ENCODE data around the gene CDC25A. TPM values are rescaled to one million over a fixed set of nuclear protein-coding genes. Genes with fewer than 3 reads are reported as not detected.

The CDC25A gene
- total RNA-seq, 1 donor = 0.21 TPM

GRCh38 chr3:48140336-48140757, 47.9 kb downstream of the CDC25A start:
- Histone ChIP-seq H3K4me1 (ENCODE audit: insufficient read depth, low read length) (no peaks in the 10 kb centered on the region), H3K4me3 (ENCODE audit: low read length) (no peak overlapping the region), H3K27me3 (ENCODE audit: insufficient read depth, low read length) (no peaks in the 10 kb centered on the region), H3K9me3 (ENCODE audit: low read depth, low read length) (no peaks in the 10 kb centered on the region)

DNA sequence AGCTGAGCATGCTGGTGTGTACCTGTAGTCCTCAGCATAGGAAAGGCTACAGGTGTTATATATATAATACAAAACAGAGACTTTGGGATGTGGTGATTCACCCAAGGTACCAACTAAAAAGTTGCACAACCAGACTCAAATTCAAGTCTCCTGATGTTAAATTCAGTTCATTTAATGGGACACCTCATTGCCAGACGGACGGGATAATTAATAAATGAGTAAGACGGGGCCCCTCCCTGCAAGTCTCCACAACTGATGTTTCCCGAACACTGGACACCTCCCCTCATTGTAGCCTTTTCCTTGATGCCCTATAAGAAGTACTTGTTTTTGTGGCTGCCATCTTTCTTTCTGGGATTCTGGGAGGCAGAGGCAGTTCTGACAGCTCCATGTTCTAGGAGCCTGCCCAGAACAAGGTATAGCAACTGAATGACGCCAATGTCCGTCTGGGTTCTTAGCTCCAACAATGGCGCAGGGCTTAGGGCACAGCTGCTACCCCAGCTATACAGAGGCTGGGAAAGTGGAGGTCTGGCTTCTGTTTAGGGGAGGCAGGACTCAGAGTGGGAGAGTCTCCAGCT, 50.7 kb downstream of the CDC25A start:
- Histone ChIP-seq H3K4me3 (ENCODE audit: low read length) (no peak overlapping the region), H3K27me3 (ENCODE audit: insufficient read depth, low read length) (no peaks in the 10 kb centered on the region), H3K9me3 (ENCODE audit: low read depth, low read length) (no peaks in the 10 kb centered on the region), H3K4me1 (ENCODE audit: insufficient read depth, low read length) (no peaks in the 10 kb centered on the region)

DNA sequence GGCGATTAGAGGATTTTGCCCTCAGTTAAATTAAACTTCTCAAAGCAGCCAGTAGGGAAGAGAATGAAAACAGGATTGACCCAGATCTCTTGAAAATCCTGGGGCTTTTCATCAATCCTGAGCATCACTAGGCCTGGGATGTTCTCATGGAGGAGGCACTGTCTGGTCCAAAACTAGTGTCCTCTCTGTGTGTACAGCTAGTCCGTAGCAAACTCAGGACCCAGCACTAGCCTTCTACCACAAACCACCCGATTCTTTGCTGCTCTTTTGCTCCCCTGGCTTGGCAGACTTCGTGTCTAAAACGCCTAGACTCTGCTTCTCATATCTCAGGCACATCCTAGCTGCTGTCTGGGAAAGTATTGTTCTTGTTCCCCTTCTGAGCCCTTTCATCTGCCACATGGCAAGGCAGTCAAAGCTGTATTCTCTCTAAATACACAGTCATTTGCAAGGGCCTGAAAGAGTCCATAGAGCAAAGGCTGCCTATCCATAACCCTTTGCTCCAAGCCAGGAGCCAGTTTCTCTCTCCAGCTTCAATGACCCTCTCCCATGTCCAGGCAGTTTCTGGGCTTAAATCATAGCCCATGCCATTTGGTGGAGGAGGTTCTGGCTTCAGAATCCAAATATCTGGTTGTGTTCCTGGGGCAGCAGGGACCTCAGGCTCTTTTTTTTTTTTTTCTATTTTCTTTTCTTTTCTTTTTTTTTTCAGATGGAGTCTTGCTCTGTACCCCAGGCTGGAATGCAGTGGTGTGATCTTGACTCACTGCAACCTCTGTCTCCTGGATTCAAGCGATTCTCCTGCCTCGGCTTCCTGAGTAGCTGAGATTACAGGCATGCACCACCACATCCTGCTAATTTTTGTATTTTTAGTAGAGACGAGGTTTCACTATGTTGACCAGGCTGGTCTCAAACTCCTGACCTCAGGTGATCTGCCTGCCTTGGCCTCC, 52.4 kb downstream of the CDC25A start:
- H3K9me3 ChIP-seq (ENCODE audit: low read depth, low read length) = no peaks in the 10 kb centered on the region
- H3K4me3 ChIP-seq (ENCODE audit: low read length) = no peak overlapping the region
- H3K4me1 ChIP-seq (ENCODE audit: insufficient read depth, low read length) = no peaks in the 10 kb centered on the region
- H3K27me3 ChIP-seq (ENCODE audit: insufficient read depth, low read length) = no peaks in the 10 kb centered on the region

GRCh38 chr3:48130321-48130904, 57.8 kb downstream of the CDC25A start:
- no peak overlapping the region for H3K4me3 ChIP-seq (ENCODE audit: low read length)
- no peaks in the 10 kb centered on the region for H3K4me1 ChIP-seq (ENCODE audit: insufficient read depth, low read length)
- no peaks in the 10 kb centered on the region for H3K27me3 ChIP-seq (ENCODE audit: insufficient read depth, low read length)
- no peaks in the 10 kb centered on the region for H3K9me3 ChIP-seq (ENCODE audit: low read depth, low read length)

GRCh38 chr3:48129921-48130320, 58.3 kb downstream of the CDC25A start:
- Histone ChIP-seq H3K9me3 (ENCODE audit: low read depth, low read length) (no peaks in the 10 kb centered on the region), H3K4me1 (ENCODE audit: insufficient read depth, low read length) (no peaks in the 10 kb centered on the region), H3K27me3 (ENCODE audit: insufficient read depth, low read length) (no peaks in the 10 kb centered on the region), H3K4me3 (ENCODE audit: low read length) (no peak overlapping the region)

GRCh38 chr3:48128774-48129173, 59.4 kb downstream of the CDC25A start:
- Histone ChIP-seq H3K27me3 (ENCODE audit: insufficient read depth, low read length) (no peaks in the 10 kb centered on the region), H3K4me3 (ENCODE audit: low read length) (no peak overlapping the region), H3K9me3 (ENCODE audit: low read depth, low read length) (no peaks in the 10 kb centered on the region), H3K4me1 (ENCODE audit: insufficient read depth, low read length) (no peaks in the 10 kb centered on the region)

- Histone ChIP-seq H3K27me3 (ENCODE audit: insufficient read depth, low read length) (no peaks in the 10 kb centered on the region), H3K9me3 (ENCODE audit: low read depth, low read length) (no peaks in the 10 kb centered on the region), H3K4me3 (ENCODE audit: low read length) (no peak overlapping the region), H3K4me1 (ENCODE audit: insufficient read depth, low read length) (no peaks in the 10 kb centered on the region)
These were observed 62.2 kb downstream of the CDC25A start for GRCh38 chr3:48125886-48126622.

- Histone ChIP-seq H3K9me3 (ENCODE audit: low read depth, low read length) (no peaks in the 10 kb centered on the region), H3K4me1 (ENCODE audit: insufficient read depth, low read length) (no peaks in the 10 kb centered on the region), H3K4me3 (ENCODE audit: low read length) (no peak overlapping the region), H3K27me3 (ENCODE audit: insufficient read depth, low read length) (no peaks in the 10 kb centered on the region)
These were observed 63.1 kb downstream of the CDC25A start for GRCh38 chr3:48125013-48125705.

GRCh38 chr3:48123346-48123745, 64.9 kb downstream of the CDC25A start:
- H3K9me3 ChIP-seq (ENCODE audit: low read depth, low read length) = no peaks in the 10 kb centered on the region
- no peaks in the 10 kb centered on the region for H3K4me1 ChIP-seq (ENCODE audit: insufficient read depth, low read length)
- no peaks in the 10 kb centered on the region for H3K27me3 ChIP-seq (ENCODE audit: insufficient read depth, low read length)
- H3K4me3 ChIP-seq (ENCODE audit: low read length) = no peak overlapping the region

- Histone ChIP-seq H3K27me3 (ENCODE audit: insufficient read depth, low read length) (no peaks in the 10 kb centered on the region), H3K9me3 (ENCODE audit: low read depth, low read length) (no peaks in the 10 kb centered on the region), H3K4me1 (ENCODE audit: insufficient read depth, low read length) (no peaks in the 10 kb centered on the region), H3K4me3 (ENCODE audit: low read length) (no peak overlapping the region)
These were observed 65.7 kb downstream of the CDC25A start for GRCh38 chr3:48122504-48122903.

- H3K9me3 ChIP-seq (ENCODE audit: low read depth, low read length) = no peaks in the 10 kb centered on the region
- no peak overlapping the region for H3K4me3 ChIP-seq (ENCODE audit: low read length)
- no peaks in the 10 kb centered on the region for H3K27me3 ChIP-seq (ENCODE audit: insufficient read depth, low read length)
- H3K4me1 ChIP-seq (ENCODE audit: insufficient read depth, low read length) = no peaks in the 10 kb centered on the region
These were observed 68.0 kb downstream of the CDC25A start for GRCh38 chr3:48120223-48120622.

- no peaks in the 10 kb centered on the region for H3K9me3 ChIP-seq (ENCODE audit: low read depth, low read length)
- H3K4me3 ChIP-seq (ENCODE audit: low read length) = no peak overlapping the region
- no peaks in the 10 kb centered on the region for H3K27me3 ChIP-seq (ENCODE audit: insufficient read depth, low read length)
- H3K4me1 ChIP-seq (ENCODE audit: insufficient read depth, low read length) = no peaks in the 10 kb centered on the region
These were observed 68.6 kb downstream of the CDC25A start for GRCh38 chr3:48119505-48120193.

GRCh38 chr3:48118928-48119327, 69.3 kb downstream of the CDC25A start:
- no peaks in the 10 kb centered on the region for H3K9me3 ChIP-seq (ENCODE audit: low read depth, low read length)
- no peak overlapping the region for H3K4me3 ChIP-seq (ENCODE audit: low read length)
- H3K27me3 ChIP-seq (ENCODE audit: insufficient read depth, low read length) = no peaks in the 10 kb centered on the region
- no peaks in the 10 kb centered on the region for H3K4me1 ChIP-seq (ENCODE audit: insufficient read depth, low read length)

- Histone ChIP-seq H3K4me3 (ENCODE audit: low read length) (no peak overlapping the region), H3K4me1 (ENCODE audit: insufficient read depth, low read length) (peaks cover under 1% of the 10 kb centered on the region), H3K9me3 (ENCODE audit: low read depth, low read length) (no peaks in the 10 kb centered on the region), H3K27me3 (ENCODE audit: insufficient read depth, low read length) (no peaks in the 10 kb centered on the region)
These were observed 69.9 kb downstream of the CDC25A start for GRCh38 chr3:48118322-48118721.
